Measurements from ENCODE around the gene SPDL1.
"Not testable (repeated sequence)": the region's sequence is repeated elsewhere in the genome, so short reads cannot be mapped to it uniquely, and the experiment has no call there.

The SPDL1 gene

GRCh38 chr5:169576181-169576598 lies 7.4 kb upstream of the SPDL1 start:
- DNase-seq: no peak

GRCh38 chr5:169577951-169578350 lies 5.6 kb upstream of the SPDL1 start:
- no peak for DNase-seq

- no peak for DNase-seq
Measured at GRCh38 chr5:169580964-169581363, 2.6 kb upstream of the SPDL1 start.

- DNase-seq: peak; percentile 18
Measured at GRCh38 chr5:169581580-169582227, 1.9 kb upstream of the SPDL1 start.

GRCh38 chr5:169583101-169583423 lies 511 bp upstream of the SPDL1 start:
- DNase-seq: no peak

- DNase-seq: no peak
Measured at GRCh38 chr5:169584998-169585451, 1.5 kb downstream of the SPDL1 start.

- DNase-seq: no peak
Measured at GRCh38 chr5:169590602-169591001, 7.0 kb downstream of the SPDL1 start.

GRCh38 chr5:169591636-169592035 lies 8.1 kb downstream of the SPDL1 start:
- no peak for DNase-seq

GRCh38 chr5:169592937-169593650 lies 9.5 kb downstream of the SPDL1 start:
- DNase-seq: no peak

- DNase-seq: no peak
Measured at GRCh38 chr5:169595172-169595820, 11.7 kb downstream of the SPDL1 start.

- DNase-seq: no peak
Measured at GRCh38 chr5:169599451-169599850, 15.9 kb downstream of the SPDL1 start.

GRCh38 chr5:169602535-169602934 lies 19.0 kb downstream of the SPDL1 start:
- no peak for DNase-seq

- DNase-seq: no peak
Measured at GRCh38 chr5:169606279-169606678, 22.7 kb downstream of the SPDL1 start.

- no peak for DNase-seq
Measured at GRCh38 chr5:169607882-169608281, 24.3 kb downstream of the SPDL1 start.

- DNase-seq: no peak
Measured at GRCh38 chr5:169609716-169610115, 26.1 kb downstream of the SPDL1 start.

GRCh38 chr5:169610606-169611005 lies 27.0 kb downstream of the SPDL1 start:
- no peak for DNase-seq

- no peak for DNase-seq
Measured at GRCh38 chr5:169615561-169615960, 32.0 kb downstream of the SPDL1 start.

- DNase-seq: not testable (repeated sequence)
Measured at GRCh38 chr5:169624307-169624706, 40.7 kb downstream of the SPDL1 start.

GRCh38 chr5:169626779-169627178 lies 43.2 kb downstream of the SPDL1 start:
- DNase-seq: no peak

- DNase-seq: no peak
Measured at GRCh38 chr5:169627551-169627950, 44.0 kb downstream of the SPDL1 start.

GRCh38 chr5:169628892-169629291 lies 45.3 kb downstream of the SPDL1 start:
- DNase-seq: no peak

- DNase-seq: no peak
Measured at GRCh38 chr5:169629847-169630548, 46.4 kb downstream of the SPDL1 start.

- DNase-seq: no peak
Measured at GRCh38 chr5:169631360-169631759, 47.8 kb downstream of the SPDL1 start.

- no peak for DNase-seq
Measured at GRCh38 chr5:169632946-169633345, 49.4 kb downstream of the SPDL1 start.

Measured in DMS79 treated with DMSO at 0.1 percent for 48 hours (cell line).